Prostate gland (tissue), 2 donors: ENCODE results near the gene OR51B4.

Experiments used
- CTCF ChIP-seq, 4 experiments: fragments of 200-600 bp in 2 of 4; fragments of 450-650 bp in 2 of 4; sonication (generic) in 2 of 4; IDR thresholded peaks; 1 replicate in 3 of 4; 2 replicates in 1 of 4; pipeline ENCODE4 v1.5.1; 2016 to 2019; ENCODE audit warnings: antibody characterized with exemption in 4 of 4, mild to moderate bottlenecking in 2 of 4, moderate library complexity in 2 of 4
- POLR2A ChIP-seq: fragments of 450-650 bp; IDR thresholded peaks from one replicate; pipeline ENCODE4 v1.6.1; 2016; ENCODE audit warnings: antibody characterized with exemption, mild to moderate bottlenecking
- POLR2AphosphoS5 ChIP-seq: sonication (generic); formaldehyde crosslinking; IDR thresholded peaks from one replicate; pipeline ENCODE4 v1.6.1; 2017; ENCODE audit warnings: antibody characterized with exemption

DNA sequence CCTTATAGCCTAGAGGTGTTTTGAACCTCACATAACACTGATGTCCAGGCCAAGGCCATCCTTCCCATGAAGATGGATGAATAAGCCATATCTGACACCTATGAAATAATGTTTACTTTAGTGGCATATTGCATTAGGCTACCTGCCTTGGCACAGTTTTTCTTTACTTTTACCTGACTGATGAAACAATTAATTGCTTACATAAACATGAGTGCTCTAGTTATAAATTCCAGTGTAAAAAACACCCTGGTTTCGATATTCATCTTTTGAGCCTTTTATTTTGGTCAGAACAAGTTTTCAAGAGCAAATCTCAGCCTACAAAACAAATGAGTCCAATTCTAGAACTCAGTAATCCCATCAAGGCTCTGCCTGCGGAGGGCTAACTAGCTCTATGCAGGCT lies 25.0 kb downstream of the OR51B4 start:
- TF ChIP-seq CTCF (IDR thresholded peaks at IDR 0.05) (no peak), POLR2A (no peak), POLR2AphosphoS5 (no peak)
